Measurements from ENCODE around the gene ITIH4. TPM values are rescaled to one million over a fixed set of nuclear protein-coding genes. Genes with fewer than 3 reads are reported as not detected.

The ITIH4 gene
- total and polyA plus RNA-seq, 4 donors: 4.5 to 33.8 (median 12.0) TPM

DNA sequence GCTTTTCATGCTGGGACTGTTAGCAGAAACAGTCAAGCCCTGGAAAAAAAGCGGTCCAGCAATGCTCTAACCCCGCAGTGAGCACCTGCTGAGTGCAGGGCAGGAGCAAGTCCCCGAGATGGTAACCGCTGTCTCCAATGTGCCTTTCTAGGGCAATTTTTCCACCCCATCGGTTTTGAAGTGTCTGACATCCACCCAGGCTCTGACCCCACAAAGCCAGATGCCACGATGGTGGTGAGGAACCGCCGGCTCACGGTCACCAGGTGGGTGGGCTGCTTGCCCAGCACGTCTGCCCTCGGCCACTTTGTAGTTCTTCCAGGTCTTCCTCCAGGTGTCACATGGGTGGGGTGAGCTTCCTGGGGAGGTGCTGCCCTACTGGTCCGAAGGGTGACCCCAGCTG is 39.1 kb downstream of the ITIH4 start:
- Histone ChIP-seq H3K27ac (ENCODE audit: low read depth in 1 of 2, low read length in 1 of 2) (no peak overlapping the region), H3K27me3 (ENCODE audit: control insufficient read depth in 3 of 3, insufficient read depth in 3 of 3, low read length in 2 of 3) (no peaks in the 10 kb centered on the region), H3K4me3 (no peak overlapping the region), H3K36me3 (ENCODE audit: control insufficient read depth in 4 of 4, insufficient read depth in 4 of 4, low read length in 4 of 4) (no peaks in the 10 kb centered on the region), H3K9ac (ENCODE audit: insufficient read depth in 1 of 2, low read length in 2 of 2) (no peak overlapping the region), H3K4me1 (ENCODE audit: control insufficient read depth in 5 of 5, insufficient read depth in 5 of 5, low read length in 5 of 5) (no peaks in the 10 kb centered on the region), H3K9me3 (ENCODE audit: control insufficient read depth in 4 of 4, insufficient read depth in 3 of 4, low read length in 3 of 4) (no peaks in the 10 kb centered on the region)
- no peak for ATAC-seq (ENCODE audit: insufficient read depth, low FRiP score)
- TF ChIP-seq, protein P1, sequence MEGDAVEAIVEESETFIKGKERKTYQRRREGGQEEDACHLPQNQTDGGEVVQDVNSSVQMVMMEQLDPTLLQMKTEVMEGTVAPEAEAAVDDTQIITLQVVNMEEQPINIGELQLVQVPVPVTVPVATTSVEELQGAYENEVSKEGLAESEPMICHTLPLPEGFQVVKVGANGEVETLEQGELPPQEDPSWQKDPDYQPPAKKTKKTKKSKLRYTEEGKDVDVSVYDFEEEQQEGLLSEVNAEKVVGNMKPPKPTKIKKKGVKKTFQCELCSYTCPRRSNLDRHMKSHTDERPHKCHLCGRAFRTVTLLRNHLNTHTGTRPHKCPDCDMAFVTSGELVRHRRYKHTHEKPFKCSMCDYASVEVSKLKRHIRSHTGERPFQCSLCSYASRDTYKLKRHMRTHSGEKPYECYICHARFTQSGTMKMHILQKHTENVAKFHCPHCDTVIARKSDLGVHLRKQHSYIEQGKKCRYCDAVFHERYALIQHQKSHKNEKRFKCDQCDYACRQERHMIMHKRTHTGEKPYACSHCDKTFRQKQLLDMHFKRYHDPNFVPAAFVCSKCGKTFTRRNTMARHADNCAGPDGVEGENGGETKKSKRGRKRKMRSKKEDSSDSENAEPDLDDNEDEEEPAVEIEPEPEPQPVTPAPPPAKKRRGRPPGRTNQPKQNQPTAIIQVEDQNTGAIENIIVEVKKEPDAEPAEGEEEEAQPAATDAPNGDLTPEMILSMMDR (IDR thresholded peaks at IDR 0.05; ENCODE audit: control extremely low read depth, extremely low read depth): no peak
- 79 to 90% methylated on average over 12 of the region's 12 CpGs for WGBS, 2 donors
- DNase-seq: no peak

DNA sequence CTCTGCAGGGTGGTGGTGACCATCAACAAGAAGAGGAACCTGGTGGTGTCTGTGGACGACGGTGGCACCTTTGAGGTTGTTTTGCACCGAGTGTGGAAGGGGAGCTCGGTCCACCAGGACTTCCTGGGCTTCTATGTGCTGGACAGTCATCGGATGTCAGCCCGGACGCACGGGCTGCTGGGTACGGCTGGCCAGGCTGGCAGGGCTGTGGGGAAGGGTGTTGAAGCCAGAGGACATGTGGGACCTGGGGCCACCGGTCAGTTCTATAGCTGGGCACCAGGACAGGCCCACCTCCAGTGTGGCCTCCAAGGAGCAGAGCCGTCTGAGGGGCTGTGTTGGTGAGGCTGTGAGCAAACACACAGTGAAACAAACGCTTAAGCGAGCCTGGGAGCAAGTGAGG is 39.7 kb downstream of the ITIH4 start:
- no peaks in the 10 kb centered on the region for H3K36me3 ChIP-seq (ENCODE audit: control insufficient read depth in 4 of 4, insufficient read depth in 4 of 4, low read length in 4 of 4)
- H3K27me3 ChIP-seq (ENCODE audit: control insufficient read depth in 3 of 3, insufficient read depth in 3 of 3, low read length in 2 of 3): no peaks in the 10 kb centered on the region
- H3K9ac ChIP-seq (ENCODE audit: insufficient read depth in 1 of 2, low read length in 2 of 2): no peak overlapping the region
- TF ChIP-seq, protein P1 (IDR thresholded peaks at IDR 0.05; ENCODE audit: control extremely low read depth, extremely low read depth): no peak
- ATAC-seq (ENCODE audit: insufficient read depth, low FRiP score) (no peak), DNase-seq (no peak)
- 87 to 91% methylated on average over 13 of the region's 13 CpGs for WGBS, 2 donors
- no peak overlapping the region for H3K4me3 ChIP-seq
- H3K4me1 ChIP-seq (ENCODE audit: control insufficient read depth in 5 of 5, insufficient read depth in 5 of 5, low read length in 5 of 5): no peaks in the 10 kb centered on the region
- H3K27ac ChIP-seq (ENCODE audit: low read depth in 1 of 2, low read length in 1 of 2): no peak overlapping the region
- no peaks in the 10 kb centered on the region for H3K9me3 ChIP-seq (ENCODE audit: control insufficient read depth in 4 of 4, insufficient read depth in 3 of 4, low read length in 3 of 4)

DNA sequence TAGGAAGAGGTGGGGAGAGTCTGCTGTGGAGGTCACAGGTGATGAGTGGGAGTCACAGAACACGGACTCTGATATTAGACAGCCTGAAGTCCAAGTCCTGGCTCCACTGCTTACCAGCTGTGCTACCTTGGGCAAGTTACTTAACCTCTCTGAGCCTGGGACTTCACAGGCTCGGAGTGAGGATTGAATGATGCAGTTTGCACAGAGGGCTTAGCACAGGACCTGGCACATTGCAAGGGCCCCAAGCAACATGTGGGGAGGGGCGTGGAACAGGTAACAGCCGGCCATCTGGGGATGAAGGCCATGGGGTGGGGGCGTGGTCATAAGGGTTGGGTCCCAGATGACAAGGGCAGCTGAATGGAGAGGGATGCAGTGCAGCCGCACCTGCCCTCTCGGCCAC is 40.1 kb downstream of the ITIH4 start:
- H3K9me3 ChIP-seq (ENCODE audit: control insufficient read depth in 4 of 4, insufficient read depth in 3 of 4, low read length in 3 of 4): no peaks in the 10 kb centered on the region
- whole genome bisulfite sequencing, 2 donors: 88 to 94% methylated on average over 7 of the region's 7 CpGs
- H3K36me3 ChIP-seq (ENCODE audit: control insufficient read depth in 4 of 4, insufficient read depth in 4 of 4, low read length in 4 of 4): no peaks in the 10 kb centered on the region
- no peaks in the 10 kb centered on the region for H3K4me1 ChIP-seq (ENCODE audit: control insufficient read depth in 5 of 5, insufficient read depth in 5 of 5, low read length in 5 of 5)
- H3K27ac ChIP-seq (ENCODE audit: low read depth in 1 of 2, low read length in 1 of 2): no peak overlapping the region
- H3K4me3 ChIP-seq: no peak overlapping the region
- DNase-seq: no peak
- H3K9ac ChIP-seq (ENCODE audit: insufficient read depth in 1 of 2, low read length in 2 of 2): no peak overlapping the region
- no peaks in the 10 kb centered on the region for H3K27me3 ChIP-seq (ENCODE audit: control insufficient read depth in 3 of 3, insufficient read depth in 3 of 3, low read length in 2 of 3)
- ATAC-seq (ENCODE audit: insufficient read depth, low FRiP score): no peak
- TF ChIP-seq, protein P1 (IDR thresholded peaks at IDR 0.05; ENCODE audit: control extremely low read depth, extremely low read depth): no peak

DNA sequence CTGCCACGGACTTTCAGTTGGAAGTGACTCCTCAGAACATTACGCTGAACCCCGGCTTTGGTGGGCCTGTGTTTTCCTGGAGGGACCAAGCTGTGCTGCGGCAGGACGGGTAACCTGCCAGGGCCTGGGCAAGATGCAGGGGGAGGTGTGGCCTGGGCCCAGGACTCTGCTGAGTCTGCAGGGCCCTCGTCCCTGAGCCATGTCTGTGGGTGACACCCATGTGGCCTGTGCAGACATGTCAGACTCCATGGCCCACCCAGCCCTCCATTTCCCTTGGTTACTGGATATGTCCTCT is 40.8 kb downstream of the ITIH4 start:
- no peak overlapping the region for H3K4me3 ChIP-seq
- H3K27me3 ChIP-seq (ENCODE audit: control insufficient read depth in 3 of 3, insufficient read depth in 3 of 3, low read length in 2 of 3): no peaks in the 10 kb centered on the region
- no peak overlapping the region for H3K9ac ChIP-seq (ENCODE audit: insufficient read depth in 1 of 2, low read length in 2 of 2)
- TF ChIP-seq, protein P1 (IDR thresholded peaks at IDR 0.05; ENCODE audit: control extremely low read depth, extremely low read depth): no peak
- ATAC-seq (ENCODE audit: insufficient read depth, low FRiP score) (no peak), DNase-seq (no peak)
- no peaks in the 10 kb centered on the region for H3K9me3 ChIP-seq (ENCODE audit: control insufficient read depth in 4 of 4, insufficient read depth in 3 of 4, low read length in 3 of 4)
- no peak overlapping the region for H3K27ac ChIP-seq (ENCODE audit: low read depth in 1 of 2, low read length in 1 of 2)
- H3K4me1 ChIP-seq (ENCODE audit: control insufficient read depth in 5 of 5, insufficient read depth in 5 of 5, low read length in 5 of 5): no peaks in the 10 kb centered on the region
- no peaks in the 10 kb centered on the region for H3K36me3 ChIP-seq (ENCODE audit: control insufficient read depth in 4 of 4, insufficient read depth in 4 of 4, low read length in 4 of 4)
- 88 to 93% methylated on average over 6 of the region's 6 CpGs for WGBS, 2 donors

All from lung (tissue), 12 donors.